Liver (tissue), 9 donors: ENCODE data around the gene BFSP2. TPM values are rescaled to one million over a fixed set of nuclear protein-coding genes. Genes with fewer than 3 reads are reported as not detected.

Source experiments
- DNase-seq: peaks from one replicate; pipeline ENCODE4 v3.0.0-alpha.2; 2017; ENCODE audit warnings: low spot score
- H3K27ac ChIP-seq, 2 donors: one replicate each; pipeline ENCODE4 v1.7.0; 2013; ENCODE audit warnings: inconsistent platforms in 2 of 2, low read length in 2 of 2, control low read depth in 1 of 2, low read depth in 1 of 2, mild to moderate bottlenecking in 1 of 2
- H3K27me3 ChIP-seq, 4 donors: one replicate each; pipeline versions ENCODE4 v1.6.1 to v1.7.0; 2013; ENCODE audit warnings: low read length in 3 of 4, inconsistent platforms in 1 of 4, mild to moderate bottlenecking in 1 of 4, moderate library complexity in 1 of 4; ENCODE audit not compliant: control insufficient read depth in 4 of 4, insufficient read depth in 4 of 4
- H3K36me3 ChIP-seq, 4 donors: one replicate each; pipeline versions ENCODE4 v1.6.1 to v1.7.0; 2013; ENCODE audit warnings: low read length in 3 of 4, mild to moderate bottlenecking in 3 of 4, low read depth in 1 of 4, moderate library complexity in 1 of 4; ENCODE audit not compliant: control insufficient read depth in 4 of 4, insufficient read depth in 3 of 4
- H3K4me1 ChIP-seq, 4 donors: one replicate each; pipeline versions ENCODE4 v1.6.1 to v1.7.0; 2013; ENCODE audit warnings: low read length in 3 of 4, mild to moderate bottlenecking in 3 of 4, moderate library complexity in 1 of 4; ENCODE audit not compliant: control insufficient read depth in 4 of 4, insufficient read depth in 4 of 4
- H3K4me3 ChIP-seq, 3 donors: one replicate each; pipeline versions ENCODE4 v1.6.1 to v1.7.0; 2013; ENCODE audit warnings: low read length in 3 of 3, control low read depth in 1 of 3, low read depth in 1 of 3, mild to moderate bottlenecking in 1 of 3
- H3K9ac ChIP-seq, 2 donors: one replicate each; pipeline ENCODE4 v1.7.0; 2013; ENCODE audit warnings: low read length in 2 of 2, mild to moderate bottlenecking in 2 of 2, moderate library complexity in 2 of 2, control low read depth in 1 of 2, low read depth in 1 of 2
- H3K9me3 ChIP-seq, 4 donors: one replicate each; pipeline versions ENCODE4 v1.6.1 to v1.7.0; 2013; ENCODE audit warnings: low read length in 3 of 4; ENCODE audit not compliant: control insufficient read depth in 4 of 4
- ATF3 ChIP-seq: IDR thresholded peaks from 2 replicates; pipeline ENCODE4 v1.6.1; 2016; ENCODE audit warnings: antibody characterized with exemption
- EGR1 ChIP-seq, 2 donors: IDR thresholded peaks; 2 replicates each; pipeline ENCODE4 v1.6.1; 2016 to 2018; ENCODE audit warnings: antibody characterized with exemption in 2 of 2, low read depth in 2 of 2
- FOXA1 ChIP-seq: IDR thresholded peaks from 2 replicates; pipeline ENCODE4 v1.6.1; 2016; ENCODE audit warnings: antibody characterized with exemption
- FOXA2 ChIP-seq: IDR thresholded peaks from 2 replicates; pipeline ENCODE4 v1.6.1; 2016; ENCODE audit warnings: antibody characterized with exemption
- GABPA ChIP-seq, 2 donors: IDR thresholded peaks in 1 of 2; conservative IDR thresholded peaks in 1 of 2; 2 replicates each; pipeline ENCODE4 v1.6.1; 2016; ENCODE audit warnings: antibody characterized with exemption in 2 of 2, mild to moderate bottlenecking in 1 of 2, moderate library complexity in 1 of 2
- HNF4A ChIP-seq, 2 donors: conservative IDR thresholded peaks; 2 replicates each; pipeline ENCODE4 v1.6.1; 2016; ENCODE audit warnings: antibody characterized with exemption in 2 of 2, mild to moderate bottlenecking in 2 of 2
- HNF4G ChIP-seq: IDR thresholded peaks from 2 replicates; pipeline ENCODE4 v1.6.1; 2016; ENCODE audit warnings: antibody characterized with exemption
- JUND ChIP-seq, 2 donors: IDR thresholded peaks; 2 replicates each; pipeline ENCODE4 v1.6.1; 2016; ENCODE audit warnings: antibody characterized with exemption in 2 of 2
- MAX ChIP-seq: IDR thresholded peaks from 2 replicates; pipeline ENCODE4 v1.6.1; 2016; ENCODE audit warnings: antibody characterized with exemption
- NR2F2 ChIP-seq: IDR thresholded peaks from 2 replicates; pipeline ENCODE4 v1.6.1; 2016; ENCODE audit warnings: antibody characterized with exemption
- RAD21 ChIP-seq, 2 donors: IDR thresholded peaks; 2 replicates each; pipeline ENCODE4 v1.6.1; 2016; ENCODE audit warnings: antibody characterized with exemption in 2 of 2, mild to moderate bottlenecking in 2 of 2
- RXRA ChIP-seq, 2 donors: IDR thresholded peaks; 2 replicates each; pipeline ENCODE4 v1.6.1; 2017 to 2018; ENCODE audit warnings: antibody characterized with exemption in 2 of 2, mild to moderate bottlenecking in 1 of 2
- SP1 ChIP-seq: IDR thresholded peaks from 2 replicates; pipeline ENCODE4 v1.6.1; 2018; ENCODE audit warnings: antibody characterized with exemption, mild to moderate bottlenecking
- TAF1 ChIP-seq: conservative IDR thresholded peaks from 2 replicates; pipeline ENCODE4 v1.6.1; 2016; ENCODE audit warnings: antibody characterized with exemption, mild to moderate bottlenecking
- YY1 ChIP-seq: IDR thresholded peaks from 2 replicates; pipeline ENCODE4 v1.6.1; 2016; ENCODE audit warnings: antibody characterized with exemption, mild to moderate bottlenecking
- ZBTB33 ChIP-seq: IDR thresholded peaks from 2 replicates; pipeline ENCODE4 v1.6.1; 2016; ENCODE audit warnings: antibody characterized with exemption
- WGBS: extraction: QIAGEN DNeasy Blood & Tissue Kit; methylation state at CpG from one replicate; pipeline ENCODE4 v1.1.7; 2013; 5-methylcytosine and 5-hydroxymethylcytosine counted together
- polyA plus RNA-seq, 2 donors: library from polyadenylated mRNA; stranded (reverse) in 1 of 2; unstranded in 1 of 2; fragments of 200-250 nt in 1 of 2; fragments of >200 nt in 1 of 2; fragmentation: Nextera tagmentation in 1 of 2; extraction: Ambion mirVana in 1 of 2; gene quantifications; one replicate each; pipeline versions ENCODE4 v1.2.1 to v1.2.3, GENCODE V29; 2013 to 2015
- total RNA-seq, 2 donors: library from RNA; depleted of rRNA; stranded (reverse); fragments of >200 nt; gene quantifications; one replicate each; pipeline ENCODE4 v1.2.3, GENCODE V29; 2014
- donor health status: healthy.
- donor health status: healthy.
- donor health status: healthy.
- donor health status: healthy.
- donor health status: healthy.

The BFSP2 gene
- total and polyA plus RNA-seq, 4 donors = 0.42 TPM; not detected in 3

GRCh38 chr3:133441867-133442270, 42.0 kb downstream of the BFSP2 start:
- Histone ChIP-seq H3K36me3 (no peaks in the 10 kb centered on the region), H3K27ac (no peak overlapping the region), H3K9ac (no peak overlapping the region), H3K4me1 (peaks cover 0 to 9% (median 4%) of the 10 kb centered on the region in 4 donors), H3K9me3 (no peaks in the 10 kb centered on the region), H3K27me3 (no peaks in the 10 kb centered on the region), H3K4me3 (no peak overlapping the region)
- TF ChIP-seq GABPA (IDR thresholded peaks at IDR 0.05 in 1 of 2, conservative IDR thresholded peaks at IDR 0.05 in 1 of 2) (no peak), MAX (no peak), NR2F2 (no peak), SP1 (no peak), FOXA2 (no peak), RXRA (IDR thresholded peaks at IDR 0.05) (no peak), HNF4A (conservative IDR thresholded peaks at IDR 0.05) (no peak), TAF1 (no peak), ATF3 (no peak), EGR1 (IDR thresholded peaks at IDR 0.05; ENCODE audit: low read depth in 2 of 2) (no peak), JUND (IDR thresholded peaks at IDR 0.05) (no peak), ZBTB33 (no peak), FOXA1 (no peak), YY1 (no peak), HNF4G (no peak), RAD21 (IDR thresholded peaks at IDR 0.05) (no peak)
- WGBS = 51% methylated on average over 3 of the region's 3 CpGs
- DNase-seq = no peak

GRCh38 chr3:133442518-133442917, 42.7 kb downstream of the BFSP2 start:
- Histone ChIP-seq H3K9me3 (no peaks in the 10 kb centered on the region), H3K9ac (no peak overlapping the region), H3K27me3 (no peaks in the 10 kb centered on the region), H3K27ac (no peak overlapping the region), H3K4me3 (no peak overlapping the region), H3K36me3 (no peaks in the 10 kb centered on the region), H3K4me1 (peaks cover 0 to 9% (median 4%) of the 10 kb centered on the region in 4 donors)
- 95% methylated on average over 1 of the region's 1 CpG for WGBS
- no peak for DNase-seq
- TF ChIP-seq NR2F2 (no peak), ZBTB33 (no peak)
